HG02678 (cell line): ENCODE data around the gene INMT.

Experiments used
- ATAC-seq: cut with Tn5 transposase; IDR thresholded peaks from one replicate; pipeline ENCODE4 v1.9.1; 2021; ENCODE audit warnings: mild to moderate bottlenecking, moderate library complexity; ENCODE audit not compliant: unreplicated experiment

Gene INMT

GRCh38 chr7:30750683-30751650 is 968 bp upstream of the INMT start:
- no peak for ATAC-seq

- no peak for ATAC-seq
These were observed 549 bp downstream of the INMT start for GRCh38 chr7:30752484-30752883.

- no peak for ATAC-seq
These were observed 1.0 kb downstream of the INMT start for GRCh38 chr7:30752979-30753378.

- no peak for ATAC-seq
These were observed 2.5 kb downstream of the INMT start for GRCh38 chr7:30754315-30754877.

GRCh38 chr7:30755384-30756154 is 3.6 kb downstream of the INMT start:
- no peak for ATAC-seq

GRCh38 chr7:30757342-30757692 is 5.4 kb downstream of the INMT start:
- ATAC-seq: no peak

- ATAC-seq: no peak
These were observed 8.7 kb downstream of the INMT start for GRCh38 chr7:30760514-30761213.

GRCh38 chr7:30761214-30762156 is 9.6 kb downstream of the INMT start:
- no peak for ATAC-seq

- peak; percentile 83 for ATAC-seq
These were observed 12.4 kb downstream of the INMT start for GRCh38 chr7:30764030-30764975.

GRCh38 chr7:30765408-30765807 is 13.5 kb downstream of the INMT start:
- no peak for ATAC-seq

- ATAC-seq: no peak
These were observed 18.9 kb downstream of the INMT start for GRCh38 chr7:30770845-30771173.

- ATAC-seq: peak; percentile 87
These were observed 19.4 kb downstream of the INMT start, which contains the start of gene MINDY4 for GRCh38 chr7:30771174-30771879. MINDY4 (plus strand) TSS chr7:30771417; CDS start chr7:30771494, 77 bp downstream.

GRCh38 chr7:30771880-30772425 is 20.0 kb downstream of the INMT start:
- ATAC-seq: peak; percentile 30

GRCh38 chr7:30772984-30773383 is 21.0 kb downstream of the INMT start:
- ATAC-seq: no peak

GRCh38 chr7:30775992-30776391 is 24.1 kb downstream of the INMT start:
- no peak for ATAC-seq

GRCh38 chr7:30776971-30777370 is 25.0 kb downstream of the INMT start:
- no peak for ATAC-seq

GRCh38 chr7:30778255-30779025 is 26.5 kb downstream of the INMT start:
- no peak for ATAC-seq
